Central memory CD8-positive, alpha-beta T cell (primary cell): ENCODE measurements around the gene ZNF502.
"Not testable (repeated sequence)": the region's sequence is repeated elsewhere in the genome, so short reads cannot be mapped to it uniquely, and the experiment has no call there.

Source experiments
- ATAC-seq: fragments of 150-1000 bp; cut with Tn5 transposase; replicated peaks from 2 replicates; pipeline ENCODE4 v1.10.0; 2022; ENCODE audit warnings: mild to moderate bottlenecking, moderate FRiP score, moderate number of reproducible peaks; ENCODE audit not compliant: poor library complexity, severe bottlenecking; ENCODE audit errors: extremely low read depth
- DNase-seq, 2 donors: peaks; one replicate each; pipeline ENCODE4 v3.0.0; 2021; ENCODE audit warnings: low spot score in 2 of 2
- H3K27ac Mint-ChIP-seq: one replicate; pipeline ENCODE4 v1.8.0; 2022; ENCODE audit warnings: low read depth, mild to moderate bottlenecking, moderate library complexity, mixed read lengths
- H3K27me3 Mint-ChIP-seq: one replicate; pipeline ENCODE4 v1.8.0; 2022; ENCODE audit warnings: mixed read lengths
- H3K36me3 Mint-ChIP-seq: one replicate; pipeline ENCODE4 v1.8.0; 2022; ENCODE audit warnings: mild to moderate bottlenecking, moderate library complexity, mixed read lengths; ENCODE audit not compliant: insufficient read depth
- H3K4me1 Mint-ChIP-seq: one replicate; pipeline ENCODE4 v1.8.0; 2022; ENCODE audit warnings: mixed read lengths
- H3K4me3 Mint-ChIP-seq: one replicate; pipeline ENCODE4 v1.8.0; 2022; ENCODE audit warnings: mild to moderate bottlenecking, moderate library complexity, mixed read lengths
- H3K9me3 Mint-ChIP-seq: one replicate; pipeline ENCODE4 v1.8.0; 2022; ENCODE audit warnings: mixed read lengths

The ZNF502 gene

GRCh38 chr3:44712455-44713075 is at the start of gene ZNF502:
TSS of gene ZNF502 (plus strand) at chr3:44712660. CDS start at chr3:44720262, 7,602 bp downstream.
- Mint-ChIP-seq H3K27ac (peak within 1 kb of the TSS; percentile 35), H3K27me3 (peaks cover 31% of the 10 kb centered on the region), H3K4me1 (peaks cover 10% of the 10 kb centered on the region), H3K9me3 (peaks cover 6% of the 10 kb centered on the region), H3K4me3 (peak within 1 kb of the TSS; percentile 85), H3K36me3 (peaks cover 3% of the 10 kb centered on the region)
- DNase-seq (peak; percentile 13 to 17), ATAC-seq (peak; percentile 70)

- no peak for DNase-seq
- Mint-ChIP-seq H3K4me1 (peaks cover 5% of the 10 kb centered on the region), H3K36me3 (peaks cover 1% of the 10 kb centered on the region), H3K4me3 (no peak overlapping the region), H3K9me3 (peaks cover 7% of the 10 kb centered on the region), H3K27me3 (peaks cover 6% of the 10 kb centered on the region), H3K27ac (no peak overlapping the region)
- no peak for ATAC-seq
Observed at GRCh38 chr3:44665173-44665572, 47.3 kb upstream of the ZNF502 start.

- H3K27me3 Mint-ChIP-seq, result peaks cover 6% of the 10 kb centered on the region
- DNase-seq (no peak), ATAC-seq (no peak)
- no peak overlapping the region for H3K4me3 Mint-ChIP-seq
- peaks cover 7% of the 10 kb centered on the region for H3K9me3 Mint-ChIP-seq
- H3K4me1 Mint-ChIP-seq, result peaks cover 5% of the 10 kb centered on the region
- peaks cover 1% of the 10 kb centered on the region for H3K36me3 Mint-ChIP-seq
- no peak overlapping the region for H3K27ac Mint-ChIP-seq
Observed at GRCh38 chr3:44666346-44666745, 46.1 kb upstream of the ZNF502 start.

GRCh38 chr3:44669760-44670159 is 42.7 kb upstream of the ZNF502 start:
- ATAC-seq (no peak), DNase-seq (no peak)
- Mint-ChIP-seq H3K27ac (no peak overlapping the region), H3K27me3 (peaks cover 13% of the 10 kb centered on the region), H3K4me1 (no peaks in the 10 kb centered on the region), H3K9me3 (peaks cover 15% of the 10 kb centered on the region), H3K4me3 (no peak overlapping the region), H3K36me3 (no peaks in the 10 kb centered on the region)

GRCh38 chr3:44673466-44673865 is 39.0 kb upstream of the ZNF502 start:
- H3K27me3 Mint-ChIP-seq, result peaks cover 18% of the 10 kb centered on the region
- DNase-seq, H3K27ac Mint-ChIP-seq, H3K4me1 Mint-ChIP-seq, H3K9me3 Mint-ChIP-seq, H3K36me3 Mint-ChIP-seq, ATAC-seq, H3K4me3 Mint-ChIP-seq: not testable (repeated sequence)

GRCh38 chr3:44674211-44674610 is 38.2 kb upstream of the ZNF502 start:
- Mint-ChIP-seq H3K27me3 (peaks cover 18% of the 10 kb centered on the region), H3K9me3 (peaks cover 8% of the 10 kb centered on the region), H3K27ac (no peak overlapping the region), H3K4me3 (no peak overlapping the region), H3K4me1 (no peaks in the 10 kb centered on the region), H3K36me3 (no peaks in the 10 kb centered on the region)
- ATAC-seq (no peak), DNase-seq (no peak)

- H3K27ac Mint-ChIP-seq, result no peak overlapping the region
- H3K27me3 Mint-ChIP-seq, result peaks cover 27% of the 10 kb centered on the region
- no peak overlapping the region for H3K4me3 Mint-ChIP-seq
- H3K9me3 Mint-ChIP-seq, result peaks cover 5% of the 10 kb centered on the region
- no peaks in the 10 kb centered on the region for H3K4me1 Mint-ChIP-seq
- DNase-seq, result no peak
- ATAC-seq, result no peak
- H3K36me3 Mint-ChIP-seq, result no peaks in the 10 kb centered on the region
Observed at GRCh38 chr3:44678480-44679116, 33.9 kb upstream of the ZNF502 start.

- Mint-ChIP-seq H3K4me3 (no peak overlapping the region), H3K4me1 (peaks cover 10% of the 10 kb centered on the region), H3K36me3 (peaks cover 4% of the 10 kb centered on the region), H3K27ac (no peak overlapping the region), H3K9me3 (peaks cover 5% of the 10 kb centered on the region), H3K27me3 (peaks cover 42% of the 10 kb centered on the region)
- DNase-seq, result no peak
- ATAC-seq, result no peak
Observed at GRCh38 chr3:44680921-44681455, 31.5 kb upstream of the ZNF502 start.

GRCh38 chr3:44682182-44682896 is 30.1 kb upstream of the ZNF502 start:
- no peak overlapping the region for H3K27ac Mint-ChIP-seq
- peaks cover 10% of the 10 kb centered on the region for H3K4me1 Mint-ChIP-seq
- DNase-seq (no peak), ATAC-seq (no peak)
- peaks cover 4% of the 10 kb centered on the region for H3K36me3 Mint-ChIP-seq
- peaks cover 15% of the 10 kb centered on the region for H3K9me3 Mint-ChIP-seq
- H3K27me3 Mint-ChIP-seq, result peaks cover 45% of the 10 kb centered on the region
- no peak overlapping the region for H3K4me3 Mint-ChIP-seq

- Mint-ChIP-seq H3K9me3 (peaks cover 23% of the 10 kb centered on the region), H3K27ac (peak overlapping the region; percentile 6), H3K4me1 (peaks cover 10% of the 10 kb centered on the region), H3K27me3 (peaks cover 72% of the 10 kb centered on the region), H3K36me3 (peaks cover 4% of the 10 kb centered on the region), H3K4me3 (peak overlapping the region; percentile 84)
- peak; percentile 56 for ATAC-seq
- peak; percentile 15 to 19 for DNase-seq
Observed at GRCh38 chr3:44685128-44685800, 27.2 kb upstream of the ZNF502 start.

GRCh38 chr3:44687898-44688297 is 24.6 kb upstream of the ZNF502 start:
- peaks cover 10% of the 10 kb centered on the region for H3K4me1 Mint-ChIP-seq
- peaks cover 25% of the 10 kb centered on the region for H3K9me3 Mint-ChIP-seq
- H3K27me3 Mint-ChIP-seq, result peaks cover 88% of the 10 kb centered on the region
- ATAC-seq (no peak), DNase-seq (no peak)
- H3K36me3 Mint-ChIP-seq, result peaks cover 4% of the 10 kb centered on the region
- no peak overlapping the region for H3K27ac Mint-ChIP-seq
- no peak overlapping the region for H3K4me3 Mint-ChIP-seq
